Mucosa of stomach (tissue), 1 donor: ENCODE measurements around the gene TTPAL.

Experiments used
- H3K27me3 ChIP-seq: one replicate; pipeline ENCODE4 v1.7.0; 2013; ENCODE audit warnings: mild to moderate bottlenecking, low read length; ENCODE audit not compliant: control insufficient read depth, insufficient read depth
- H3K36me3 ChIP-seq: one replicate; pipeline ENCODE4 v1.7.0; 2013; ENCODE audit warnings: low read length; ENCODE audit not compliant: control insufficient read depth, insufficient read depth
- H3K4me1 ChIP-seq: one replicate; pipeline ENCODE4 v1.7.0; 2013; ENCODE audit warnings: mild to moderate bottlenecking, low read length; ENCODE audit not compliant: control insufficient read depth, insufficient read depth
- H3K4me3 ChIP-seq: one replicate; pipeline ENCODE4 v1.7.0; 2013; ENCODE audit warnings: low read length
- H3K9ac ChIP-seq: one replicate; pipeline ENCODE4 v1.7.0; 2013; ENCODE audit warnings: mild to moderate bottlenecking, low read length, moderate library complexity
- H3K9me3 ChIP-seq: one replicate; pipeline ENCODE4 v1.7.0; 2013; ENCODE audit warnings: mild to moderate bottlenecking, low read length, moderate library complexity; ENCODE audit not compliant: control insufficient read depth
- donor health status: Pancreatic carcinoma.

Gene TTPAL

DNA sequence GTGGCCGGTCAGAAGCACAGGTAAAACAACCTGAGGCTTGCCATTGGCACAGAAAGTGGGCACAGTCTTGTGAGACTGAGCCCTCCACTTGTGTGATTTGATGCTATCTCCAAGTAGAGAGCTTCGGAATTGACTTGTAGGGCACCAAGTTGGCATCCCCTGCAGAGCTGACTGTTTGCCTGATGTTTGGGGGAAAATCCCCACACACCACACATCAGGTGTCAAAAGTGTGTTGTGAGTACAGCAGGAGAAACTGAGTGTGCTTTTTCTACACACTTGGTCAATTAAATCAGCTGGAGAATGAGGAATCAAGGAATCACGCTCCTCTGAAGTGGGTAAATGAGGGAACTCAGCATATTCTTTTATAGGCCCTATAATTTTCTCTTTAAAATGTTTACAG lies 45.2 kb downstream of the TTPAL start:
- H3K4me3 ChIP-seq = peak overlapping the region; percentile 92
- peaks cover 15% of the 10 kb centered on the region for H3K4me1 ChIP-seq
- no peaks in the 10 kb centered on the region for H3K9me3 ChIP-seq

DNA sequence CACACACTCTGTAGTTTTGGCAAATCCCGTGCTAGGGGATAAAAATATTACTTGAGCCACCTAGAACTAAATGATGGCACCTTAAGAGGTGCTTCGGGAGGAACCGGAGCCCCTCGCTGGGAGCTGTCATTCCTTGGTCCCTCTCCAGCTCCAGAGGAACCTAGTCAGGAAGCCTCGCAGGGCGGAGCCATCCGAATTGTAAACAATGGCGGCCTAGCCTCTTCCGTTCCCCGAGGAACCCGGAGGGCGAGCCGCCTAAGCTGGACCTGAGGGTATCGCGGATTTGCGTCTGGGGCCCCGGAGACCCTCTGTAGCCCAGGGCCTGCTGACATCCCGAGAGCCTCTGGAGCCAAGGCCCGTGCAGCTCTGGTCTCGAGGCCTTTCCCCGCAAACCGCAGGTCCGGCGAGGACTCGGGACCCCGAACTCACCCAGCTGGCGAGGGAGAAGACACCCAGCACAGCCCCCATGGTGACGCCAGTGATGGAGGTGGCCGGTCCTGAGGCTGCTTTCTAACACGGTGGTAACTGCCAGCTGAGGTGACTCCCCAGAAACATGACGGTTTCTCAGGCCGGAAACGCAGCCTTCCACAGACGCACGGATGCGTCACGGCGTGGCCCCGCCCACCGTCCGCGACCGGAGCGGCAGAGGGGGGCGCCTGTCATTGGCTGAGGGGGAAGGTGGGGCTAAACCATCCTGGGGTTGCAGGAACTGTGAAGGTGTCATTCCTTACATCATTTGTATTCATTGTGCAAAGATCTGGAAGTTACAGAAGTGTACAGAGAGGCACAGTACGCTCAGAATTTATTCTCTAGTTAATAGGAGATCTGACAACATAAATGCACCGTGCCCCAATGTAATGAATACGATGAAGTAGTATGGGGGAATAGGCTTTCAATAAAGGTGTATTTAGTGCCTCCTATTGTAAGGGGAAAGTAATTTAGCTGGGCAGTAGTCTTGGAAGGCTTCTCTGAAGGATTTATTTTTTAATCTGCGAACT lies 46.1 kb downstream of the TTPAL start, which contains the start of gene SERINC3:
Gene SERINC3 (minus strand): TSS at position 587 of the 998 bp plus-strand sequence. CDS start 119 bp downstream, at position 468.
- H3K27me3 ChIP-seq = no peaks in the 10 kb centered on the region
- H3K9ac ChIP-seq = peak within 1 kb of the TSS; percentile 99
- H3K36me3 ChIP-seq = no peaks in the 10 kb centered on the region
- peak within 1 kb of the TSS; percentile 92 for H3K4me3 ChIP-seq
- H3K4me1 ChIP-seq = peaks cover 15% of the 10 kb centered on the region
- H3K9me3 ChIP-seq = no peaks in the 10 kb centered on the region

More for the DNA sequence above, 45.2 kb downstream of the TTPAL start:
- Histone ChIP-seq H3K9ac (peak overlapping the region; percentile 99), H3K27me3 (no peaks in the 10 kb centered on the region), H3K36me3 (no peaks in the 10 kb centered on the region)

DNA sequence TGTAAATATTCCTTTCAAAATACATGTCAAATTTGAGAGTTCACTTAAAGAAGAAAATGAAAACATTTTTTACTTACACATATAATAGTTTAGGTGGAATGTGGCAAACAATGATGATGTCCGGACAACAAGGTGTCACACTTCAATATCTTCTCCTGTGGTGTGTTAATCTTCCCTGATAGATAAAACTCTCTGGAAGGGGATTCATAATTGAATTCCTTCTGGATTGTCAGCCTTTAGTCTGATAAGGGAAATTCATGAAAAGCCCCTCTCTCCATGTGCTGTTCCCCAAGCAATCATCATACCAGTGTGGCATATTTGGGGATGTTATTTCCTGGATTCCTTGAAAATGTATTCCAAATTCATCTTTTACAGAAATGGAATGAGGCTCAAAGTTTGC lies 47.2 kb downstream of the TTPAL start:
- Histone ChIP-seq H3K9me3 (no peaks in the 10 kb centered on the region), H3K27me3 (no peaks in the 10 kb centered on the region), H3K9ac (no peak overlapping the region), H3K4me3 (no peak overlapping the region), H3K4me1 (peaks cover 15% of the 10 kb centered on the region), H3K36me3 (no peaks in the 10 kb centered on the region)

DNA sequence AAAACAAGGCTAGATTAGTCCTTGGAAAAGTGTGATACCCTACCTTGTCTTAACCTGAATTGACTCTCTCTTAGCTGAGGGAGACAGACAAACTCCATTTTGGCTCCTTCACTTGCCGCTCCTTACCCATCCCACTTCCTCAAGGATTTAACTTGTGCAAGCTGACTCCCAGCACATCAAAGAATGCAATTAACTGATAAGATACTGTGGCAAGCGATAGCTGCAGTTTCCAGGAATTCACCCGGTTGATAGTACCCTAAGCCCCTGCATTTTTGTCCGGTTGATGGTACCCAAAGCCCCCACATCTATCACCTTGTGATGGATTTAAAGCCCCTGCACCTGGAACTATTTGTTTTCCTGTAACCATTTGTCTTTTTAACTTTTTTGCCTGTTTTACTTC lies 48.1 kb downstream of the TTPAL start:
- Histone ChIP-seq H3K4me1 (peaks cover 15% of the 10 kb centered on the region), H3K9me3 (no peaks in the 10 kb centered on the region), H3K4me3 (no peak overlapping the region), H3K36me3 (no peaks in the 10 kb centered on the region), H3K27me3 (no peaks in the 10 kb centered on the region), H3K9ac (no peak overlapping the region)

DNA sequence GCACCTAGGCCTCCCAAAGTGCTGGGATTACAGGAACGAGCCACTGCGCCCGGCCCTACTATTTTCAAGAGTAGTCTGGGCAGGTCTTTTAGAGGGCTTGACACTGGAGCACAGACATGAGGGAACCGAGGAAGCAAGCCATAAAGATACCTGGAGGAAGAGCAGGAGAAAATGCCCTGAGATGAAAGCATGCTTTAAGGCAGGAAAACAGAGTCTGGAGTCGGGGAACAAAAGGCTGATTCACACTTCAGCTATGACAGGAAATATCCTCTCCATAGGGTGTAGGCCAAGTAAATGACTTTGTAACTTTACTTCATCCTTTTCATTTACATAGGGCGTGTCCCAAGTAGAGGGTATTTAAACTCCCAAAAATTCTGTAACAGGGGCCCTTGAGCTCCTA lies 50.5 kb downstream of the TTPAL start:
- H3K9me3 ChIP-seq = no peaks in the 10 kb centered on the region
- peaks cover 2% of the 10 kb centered on the region for H3K4me1 ChIP-seq
- no peaks in the 10 kb centered on the region for H3K27me3 ChIP-seq
- no peaks in the 10 kb centered on the region for H3K36me3 ChIP-seq
- no peak overlapping the region for H3K9ac ChIP-seq
- no peak overlapping the region for H3K4me3 ChIP-seq

DNA sequence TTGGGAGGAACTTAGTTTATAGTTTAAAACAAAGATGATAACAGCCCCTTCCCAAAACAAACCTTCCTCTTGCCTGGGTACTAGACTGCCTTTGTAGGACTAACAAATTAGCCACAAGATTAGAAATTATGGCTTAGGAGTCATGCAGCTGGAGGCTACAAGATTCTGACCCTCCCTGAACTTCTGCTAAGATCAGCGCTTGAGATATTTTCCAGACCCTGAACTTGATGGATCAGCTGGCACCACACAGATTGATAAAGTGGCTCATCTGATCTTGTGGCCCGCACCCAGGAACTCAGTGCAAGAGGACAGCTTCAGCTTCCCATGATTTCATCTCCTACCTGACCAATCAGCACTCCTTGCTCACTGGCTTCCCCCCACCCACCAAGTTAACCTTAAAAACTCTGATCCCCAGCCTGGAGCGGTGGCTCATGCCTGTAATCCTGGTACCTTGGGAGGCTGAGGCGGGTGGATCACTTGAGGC lies 52.1 kb downstream of the TTPAL start:
- Histone ChIP-seq H3K4me1 (peaks cover 6% of the 10 kb centered on the region), H3K9me3 (no peaks in the 10 kb centered on the region), H3K4me3 (no peak overlapping the region), H3K36me3 (no peaks in the 10 kb centered on the region), H3K9ac (no peak overlapping the region), H3K27me3 (peaks cover 3% of the 10 kb centered on the region)

DNA sequence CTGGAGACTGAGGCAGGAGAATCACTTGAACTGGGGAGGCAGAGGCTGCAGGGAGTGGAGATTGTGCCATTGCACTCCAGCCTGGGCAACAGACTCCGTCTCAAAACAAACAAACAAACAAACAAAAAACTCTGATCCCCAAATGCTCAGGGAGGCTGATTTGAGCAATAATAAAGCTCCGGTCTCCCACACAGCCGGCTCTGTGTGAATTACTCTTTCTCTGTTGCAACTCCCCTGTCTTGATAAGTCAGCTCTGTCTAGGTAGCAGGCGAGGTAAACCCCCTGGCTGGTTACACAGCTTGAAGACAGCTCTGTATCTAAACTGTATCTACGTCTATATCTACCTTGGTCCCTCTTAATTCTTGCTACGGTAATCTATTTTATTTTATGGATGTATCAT lies 52.6 kb downstream of the TTPAL start:
- H3K4me1 ChIP-seq = peaks cover 6% of the 10 kb centered on the region
- H3K4me3 ChIP-seq = no peak overlapping the region
- no peaks in the 10 kb centered on the region for H3K9me3 ChIP-seq
- peaks cover 3% of the 10 kb centered on the region for H3K27me3 ChIP-seq
- H3K36me3 ChIP-seq = no peaks in the 10 kb centered on the region
- no peak overlapping the region for H3K9ac ChIP-seq

DNA sequence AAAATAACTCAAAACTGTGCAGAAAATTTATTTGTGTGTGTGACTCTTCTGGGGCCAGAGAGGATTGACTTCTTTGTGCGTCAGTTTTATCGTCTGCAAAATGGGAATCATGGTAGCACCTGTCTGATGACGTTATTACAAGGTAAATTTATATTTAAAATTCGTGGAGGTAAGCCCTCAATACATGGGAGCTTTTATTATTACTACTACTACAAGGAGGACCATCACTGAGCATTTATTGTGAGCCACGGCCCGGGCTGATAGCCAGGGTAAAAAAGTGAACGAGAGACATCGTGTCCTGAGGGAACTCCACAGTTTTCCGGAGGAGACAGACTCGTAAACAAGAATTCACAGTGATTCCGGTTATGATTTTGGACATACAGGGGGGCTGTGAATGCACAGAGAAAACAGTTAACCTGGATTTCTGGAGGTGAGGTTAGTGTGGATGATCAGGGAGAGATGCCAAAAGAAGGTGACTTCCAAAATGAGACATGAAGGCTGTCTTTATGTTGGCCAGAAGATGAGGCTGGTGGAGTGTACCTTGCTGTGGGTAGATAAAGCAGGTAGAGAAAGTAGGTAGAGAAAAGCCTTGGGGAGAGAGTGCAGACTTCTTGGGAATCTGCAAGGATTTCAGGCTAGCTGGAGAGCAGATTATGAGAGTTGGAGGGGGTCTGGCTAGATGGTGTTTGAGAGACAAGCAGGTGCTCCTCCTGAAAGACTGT lies 56.7 kb downstream of the TTPAL start:
- Histone ChIP-seq H3K4me1 (peaks cover 6% of the 10 kb centered on the region), H3K36me3 (no peaks in the 10 kb centered on the region), H3K4me3 (peak overlapping the region; percentile 67), H3K27me3 (peaks cover 3% of the 10 kb centered on the region), H3K9me3 (no peaks in the 10 kb centered on the region), H3K9ac (peak overlapping the region; percentile 87)

DNA sequence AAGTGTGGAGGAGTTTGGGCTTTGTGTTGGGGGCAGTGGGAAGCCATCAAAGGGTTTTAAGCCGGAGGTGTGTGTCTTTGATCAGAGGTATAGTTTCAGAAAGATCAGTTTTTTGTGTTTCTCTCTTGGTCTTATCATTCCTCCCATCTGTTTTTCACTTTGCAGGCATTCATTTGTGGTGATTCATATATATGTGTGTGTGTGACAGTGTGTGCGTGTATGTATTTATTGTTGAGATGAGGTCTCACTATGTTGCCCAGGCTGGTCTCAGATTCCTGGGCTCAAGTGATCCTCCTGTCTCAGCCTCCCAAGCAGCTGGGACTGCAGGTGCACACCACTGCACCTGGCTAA lies 57.3 kb downstream of the TTPAL start:
- H3K4me3 ChIP-seq = no peak overlapping the region
- peaks cover 3% of the 10 kb centered on the region for H3K27me3 ChIP-seq
- H3K36me3 ChIP-seq = no peaks in the 10 kb centered on the region
- H3K9me3 ChIP-seq = no peaks in the 10 kb centered on the region
- H3K4me1 ChIP-seq = peaks cover 6% of the 10 kb centered on the region
- no peak overlapping the region for H3K9ac ChIP-seq

DNA sequence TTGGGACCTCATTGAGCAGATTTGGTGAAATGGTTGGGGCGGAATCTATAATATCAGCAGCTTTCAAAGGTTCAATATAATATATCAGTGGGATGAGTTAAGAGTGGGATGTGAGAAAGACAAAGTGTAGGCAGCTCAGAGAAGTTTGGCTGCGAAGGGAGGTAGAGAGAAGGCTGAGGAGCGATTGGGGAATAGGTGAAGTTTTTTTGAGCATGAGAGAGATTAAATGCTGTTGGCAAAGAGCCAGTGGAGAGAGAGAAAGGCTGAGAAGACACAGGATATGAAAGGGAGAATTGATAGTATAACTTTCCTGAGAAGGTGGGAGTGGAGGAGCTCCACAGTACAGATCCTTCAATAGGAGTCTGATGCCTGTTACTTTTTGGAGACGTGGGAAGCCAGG lies 58.3 kb downstream of the TTPAL start:
- Histone ChIP-seq H3K36me3 (no peaks in the 10 kb centered on the region), H3K4me3 (no peak overlapping the region), H3K9ac (no peak overlapping the region), H3K27me3 (peaks cover 3% of the 10 kb centered on the region), H3K4me1 (peaks cover 6% of the 10 kb centered on the region), H3K9me3 (no peaks in the 10 kb centered on the region)

DNA sequence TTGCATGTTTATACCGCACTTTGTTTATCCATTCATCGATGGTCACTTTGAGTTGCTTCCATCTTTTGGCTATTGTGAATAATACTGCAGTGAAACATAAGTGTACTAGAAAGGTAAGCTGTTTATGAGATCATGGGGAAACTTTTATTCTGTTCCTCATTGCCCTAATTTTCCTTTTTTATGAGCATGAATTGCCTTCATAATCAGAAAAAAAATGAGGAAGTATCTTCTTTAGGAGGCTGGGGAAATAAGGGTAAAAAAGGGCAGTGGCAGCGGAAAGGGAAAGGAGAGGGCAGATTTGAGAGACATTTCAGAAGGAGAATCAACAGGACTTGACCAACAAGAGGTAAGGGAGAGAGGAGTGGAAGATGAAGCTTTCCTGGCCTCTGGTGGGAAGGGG lies 60.5 kb downstream of the TTPAL start:
- peaks cover 4% of the 10 kb centered on the region for H3K4me1 ChIP-seq

DNA sequence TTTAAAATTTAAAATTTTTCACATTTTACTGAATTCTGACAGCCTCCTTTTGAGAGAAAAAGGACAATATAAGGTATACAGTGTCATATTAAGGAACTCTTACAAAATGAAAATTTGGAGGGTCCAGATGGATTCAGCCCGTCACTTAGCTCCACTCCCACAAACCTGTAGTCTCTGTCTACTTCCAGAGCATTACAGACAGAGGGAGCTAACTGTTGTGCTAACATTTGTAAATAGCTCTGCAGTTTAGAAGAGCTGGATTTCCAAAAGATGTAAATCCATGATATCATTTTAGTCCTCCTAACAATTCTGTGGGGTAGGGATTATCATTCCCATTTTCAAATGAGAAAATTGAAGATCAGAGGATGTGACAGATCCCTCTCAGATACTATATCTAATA lies 62.3 kb downstream of the TTPAL start:
- Histone ChIP-seq H3K4me3 (no peak overlapping the region), H3K27me3 (no peaks in the 10 kb centered on the region), H3K4me1 (no peaks in the 10 kb centered on the region), H3K36me3 (no peaks in the 10 kb centered on the region), H3K9ac (no peak overlapping the region), H3K9me3 (no peaks in the 10 kb centered on the region)

More for the DNA sequence above, 60.5 kb downstream of the TTPAL start:
- no peak overlapping the region for H3K4me3 ChIP-seq
- no peaks in the 10 kb centered on the region for H3K9me3 ChIP-seq
- no peak overlapping the region for H3K9ac ChIP-seq
- H3K27me3 ChIP-seq = peaks cover 3% of the 10 kb centered on the region
- H3K36me3 ChIP-seq = no peaks in the 10 kb centered on the region
